B cell (primary cell): Measurements from ENCODE around the gene HJV. TPM values are rescaled to one million over a fixed set of nuclear protein-coding genes. Genes with fewer than 3 reads are reported as not detected.

Source experiments
- ATAC-seq: fragments of 200-7000 bp; cut with Tn5 transposase; one replicate; pipeline ENCODE4 v1.10.0; 2021; ENCODE audit warnings: low read depth, mild to moderate bottlenecking, moderate number of reproducible peaks, moderate library complexity
- CTCF ChIA-PET: fragments of 350-600 bp; sonication (Branson Sonifier 250); formaldehyde crosslinking; loops from one replicate; lab custom pipeline; 2021; ENCODE audit warnings: antibody characterized with exemption, inconsistent platforms; lab: Charles Lee
- POLR2A ChIA-PET: fragments of 350-600 bp; sonication (Branson Sonifier 250); formaldehyde crosslinking; loops from one replicate; lab custom pipeline; 2021; ENCODE audit warnings: antibody characterized with exemption; lab: Charles Lee
- DNase-seq: peaks from one replicate; pipeline ENCODE4 v3.0.0; 2013
- H2AFZ ChIP-seq: 2 replicates; pipeline ENCODE4 v1.6.1; 2012; ENCODE audit warnings: mild to moderate bottlenecking, low read depth, low read length; ENCODE audit not compliant: insufficient read depth, poor library complexity, severe bottlenecking
- H3K27ac ChIP-seq, 2 donors: 1 replicate in 1 of 2; 2 replicates in 1 of 2; pipeline ENCODE4 v1.5.1; 2012 to 2013; ENCODE audit warnings: low read length in 2 of 2, mild to moderate bottlenecking in 2 of 2, moderate library complexity in 1 of 2
- H3K27me3 ChIP-seq, 4 experiments: fragments of 200-600 bp in 1 of 4; sonication (generic) in 1 of 4; replicated peaks in 1 of 4; 1 replicate in 2 of 4; 2 replicates in 2 of 4; pipeline versions ENCODE4 v1.6.1 to v1.7.0; 2013 to 2016; ENCODE audit warnings: low read length in 3 of 4, mild to moderate bottlenecking in 2 of 4, mixed read lengths in 1 of 4, moderate library complexity in 1 of 4; ENCODE audit not compliant: insufficient read depth in 4 of 4, control insufficient read depth in 3 of 4; ENCODE audit errors: control extremely low read depth in 1 of 4
- H3K36me3 ChIP-seq, 2 experiments: replicated peaks in 1 of 2; 1 replicate in 1 of 2; 2 replicates in 1 of 2; pipeline versions ENCODE4 v1.6.1 to v1.7.1; 2013; ENCODE audit warnings: low read length in 1 of 2; ENCODE audit not compliant: insufficient read depth in 2 of 2, control insufficient read depth in 1 of 2; ENCODE audit errors: control extremely low read depth in 1 of 2, extremely low read depth in 1 of 2
- H3K4me1 ChIP-seq, 2 donors: fragments of 200-600 bp in 1 of 2; sonication (generic) in 1 of 2; 1 replicate in 1 of 2; 2 replicates in 1 of 2; pipeline versions ENCODE4 v1.5.1 to v1.6.1; 2013 to 2017; ENCODE audit warnings: low read length in 2 of 2; ENCODE audit not compliant: control insufficient read depth in 2 of 2, insufficient read depth in 2 of 2
- H3K4me2 ChIP-seq: replicated peaks from 2 replicates; pipeline ENCODE3; 2012; ENCODE audit warnings: mild to moderate bottlenecking, low read depth, low read length; ENCODE audit not compliant: poor library complexity, severe bottlenecking
- H3K4me3 ChIP-seq, 5 experiments: fragments of 200-600 bp in 1 of 5; sonication (generic) in 1 of 5; 1 replicate in 3 of 5; 2 replicates in 2 of 5; pipeline versions ENCODE4 v1.5.1 to v1.7.0; 2011 to 2016; ENCODE audit warnings: low read length in 4 of 5, mild to moderate bottlenecking in 4 of 5, low read depth in 2 of 5, control low read depth in 1 of 5, moderate library complexity in 1 of 5; ENCODE audit not compliant: insufficient read depth in 1 of 5; ENCODE audit errors: control extremely low read depth in 1 of 5, extremely low read depth in 1 of 5
- H3K79me2 ChIP-seq: fragments of 200-600 bp; sonication (generic); one replicate; pipeline ENCODE4 v1.6.0; 2016; ENCODE audit warnings: low read length; ENCODE audit not compliant: control insufficient read depth, insufficient read depth
- H3K9ac ChIP-seq: fragments of 200-600 bp; sonication (generic); 2 replicates; pipeline ENCODE4 v1.6.1; 2017; ENCODE audit warnings: mild to moderate bottlenecking, low read length, moderate library complexity
- H3K9me3 ChIP-seq, 3 donors: one replicate each; pipeline versions ENCODE4 v1.6.1 to v1.7.1; 2013; ENCODE audit warnings: low read length in 2 of 3; ENCODE audit not compliant: control insufficient read depth in 2 of 3, insufficient read depth in 1 of 3; ENCODE audit errors: control extremely low read depth in 1 of 3
- H4K20me1 ChIP-seq: 2 replicates; pipeline ENCODE4 v1.6.0; 2012; ENCODE audit warnings: mild to moderate bottlenecking, low read length; ENCODE audit not compliant: insufficient read depth, control insufficient read depth, poor library complexity, severe bottlenecking
- H3K27ac Mint-ChIP-seq: one replicate; pipeline ENCODE4 v1.8.0; 2021; ENCODE audit warnings: mixed read lengths
- H3K27me3 Mint-ChIP-seq: one replicate; pipeline ENCODE4 v1.8.0; 2021; ENCODE audit warnings: mixed read lengths
- H3K4me1 Mint-ChIP-seq: one replicate; pipeline ENCODE4 v1.8.0; 2021; ENCODE audit warnings: mixed read lengths
- H3K4me3 Mint-ChIP-seq: one replicate; pipeline ENCODE4 v1.8.0; 2021; ENCODE audit warnings: mixed read lengths
- H3K9me3 Mint-ChIP-seq: one replicate; pipeline ENCODE4 v1.8.0; 2022; ENCODE audit warnings: mixed read lengths; ENCODE audit not compliant: insufficient read depth
- CTCF ChIP-seq: fragments of 200-600 bp; IDR thresholded peaks from one replicate; pipeline ENCODE4 v1.8.0; 2022; ENCODE audit warnings: antibody characterized with exemption, mild to moderate bottlenecking
- EZH2 ChIP-seq: IDR thresholded peaks from 2 replicates; pipeline ENCODE4 v1.6.1; 2012; ENCODE audit warnings: borderline replicate concordance, low read depth, mild to moderate bottlenecking, moderate library complexity, low read length; ENCODE audit not compliant: insufficient read depth, poor library complexity, severe bottlenecking
- WGBS: methylation state at CpG from one replicate; pipeline ENCODE4 v1.1.5; 2013; ENCODE audit warnings: missing lambda C conversion rate; ENCODE audit not compliant: insufficient coverage; 5-methylcytosine and 5-hydroxymethylcytosine counted together
- intact Hi-C: fragments of 100-400 bp; cut with micrococcal nuclease; formaldehyde crosslinking; loops from one replicate; pipeline ENCODE4 v1.10.0; 2022
- polyA plus RNA-seq: library from polyadenylated mRNA; depleted of rRNA; stranded (reverse); fragments of >200 nt; gene quantifications from 2 replicates; pipeline ENCODE4 v1.2.3, GENCODE V29; 2012
- total RNA-seq, 2 donors: library from RNA; stranded (reverse); fragments of 120-200 nt in 1 of 2; gene quantifications; 1 replicate in 1 of 2; 2 replicates in 1 of 2; pipeline versions ENCODE4 v1.2.3 to v1.2.4, GENCODE V29; 2013 to 2022

Gene HJV
- total and polyA plus RNA-seq, 2 donors (not counting 1 experiment from before 2014, with no cell fraction given), result not detected

- Histone ChIP-seq H3K36me3 (no peaks in the 10 kb centered on the region), H3K27me3 (peaks cover 0 to 46% (median 32%) of the 10 kb centered on the region in 4 experiments), H3K79me2 (no peaks in the 10 kb centered on the region), H3K4me3 (no peak overlapping the region), H3K27ac (no peak overlapping the region), H3K4me1 (peaks cover 10 to 19% of the 10 kb centered on the region in 2 donors), H2AFZ (no peak overlapping the region), H3K4me2 (no peak overlapping the region), H3K9ac (no peak overlapping the region), H4K20me1 (no peaks in the 10 kb centered on the region), H3K9me3 (no peaks in the 10 kb centered on the region)
- H3K27me3 Mint-ChIP-seq, result peaks cover 69% of the 10 kb centered on the region
- intact Hi-C loops, result no loop called here
- no peak for ATAC-seq
- ChIA-PET CTCF (interaction anchor here (1.4 to 2.4 kb wide), 4 partner anchors 9 to 176 kb away, joined by 5 to 7 read pairs (median 6); partner anchors contain the start of gene NUDT17), POLR2A (interaction anchor here (0.5 kb wide), 1 partner anchor 168 kb away, joined by 6 read pairs; no protein-coding TSS in a partner anchor)
- whole genome bisulfite sequencing, result no CpG with 5 or more reads among the region's 1 CpG
- no peaks in the 10 kb centered on the region for H3K9me3 Mint-ChIP-seq
- no peak for DNase-seq
- peaks cover 10% of the 10 kb centered on the region for H3K4me1 Mint-ChIP-seq
- H3K4me3 Mint-ChIP-seq, result no peak overlapping the region
- no peak overlapping the region for H3K27ac Mint-ChIP-seq
- TF ChIP-seq CTCF (no peak), EZH2 (no peak)
Measured at GRCh38 chr1:146021050-146021445, 487 bp downstream of the HJV start.
